HEK293 (cell line): Measurements from ENCODE around the gene ANXA2.
A peak's percentile ranks its signal among the peaks of the same experiment; 100 is the strongest.

Source experiments
- CTCF ChIA-PET: fragments of 350-600 bp; formaldehyde crosslinking; extraction: SDS; loops from one replicate; lab custom pipeline; 2021; ENCODE audit warnings: antibody characterized with exemption; lab: Yijun Ruan, JAX
- POLR2A ChIA-PET: fragments of 300-600 bp; formaldehyde crosslinking; extraction: SDS; loops from one replicate; lab custom pipeline; 2020; ENCODE audit warnings: antibody characterized with exemption, inconsistent platforms; lab: Yijun Ruan, JAX
- H3K27ac ChIP-seq: fragments of 200-500 bp; sonication (Bioruptor generic); 2 replicates; pipeline ENCODE4 v1.5.1; 2014; ENCODE audit warnings: low read depth, low read length, control low read depth, inconsistent platforms; ENCODE audit errors: extremely low read depth
- H3K36me3 ChIP-seq, 2 experiments: fragments of 200-500 bp in 1 of 2; sonication (Bioruptor generic) in 1 of 2; 1 replicate in 1 of 2; 2 replicates in 1 of 2; pipeline ENCODE4 v1.5.1; 2014 to 2017; ENCODE audit warnings: inconsistent platforms in 2 of 2, low read length in 2 of 2; ENCODE audit not compliant: control insufficient read depth in 2 of 2, insufficient read depth in 1 of 2
- H3K4me1 ChIP-seq: fragments of 200-500 bp; sonication (Bioruptor generic); 2 replicates; pipeline ENCODE4 v1.5.1; 2014; ENCODE audit warnings: mild to moderate bottlenecking, low read length, inconsistent platforms; ENCODE audit not compliant: control insufficient read depth, insufficient read depth
- H3K4me3 ChIP-seq: 2 replicates; pipeline ENCODE4 v1.5.1; 2011; ENCODE audit warnings: low read depth, mild to moderate bottlenecking, control low read depth, low read length, moderate library complexity
- H3K9me3 ChIP-seq: fragments of 200-500 bp; sonication (Bioruptor generic); 2 replicates; pipeline ENCODE4 v1.5.1; 2014; ENCODE audit warnings: low read depth, low read length, inconsistent platforms; ENCODE audit not compliant: control insufficient read depth, insufficient read depth
- CTCF ChIP-seq: fragments of 450-650 bp; formaldehyde crosslinking; IDR thresholded peaks from 2 replicates; pipeline ENCODE4 v1.5.1; 2016; ENCODE audit warnings: missing biosample characterization, missing genetic modification characterization
- HIC1 ChIP-seq: fragments of 450-650 bp; formaldehyde crosslinking; IDR thresholded peaks from 2 replicates; pipeline ENCODE4 v1.5.1; 2016; ENCODE audit warnings: missing biosample characterization, missing genetic modification characterization
- KLF1 ChIP-seq: fragments of 450-650 bp; formaldehyde crosslinking; IDR thresholded peaks from 2 replicates; pipeline ENCODE4 v1.5.1; 2016; ENCODE audit warnings: missing biosample characterization, missing genetic modification characterization
- KLF16 ChIP-seq: fragments of 450-650 bp; formaldehyde crosslinking; IDR thresholded peaks from 2 replicates; pipeline ENCODE4 v1.5.1; 2017; ENCODE audit warnings: missing biosample characterization, missing genetic modification characterization
- KLF8 ChIP-seq: fragments of 450-650 bp; formaldehyde crosslinking; IDR thresholded peaks from 2 replicates; pipeline ENCODE4 v1.5.1; 2016; ENCODE audit warnings: missing biosample characterization, missing genetic modification characterization
- PATZ1 ChIP-seq: fragments of 450-650 bp; formaldehyde crosslinking; IDR thresholded peaks from 2 replicates; pipeline ENCODE4 v1.5.1; 2016; ENCODE audit warnings: missing biosample characterization, missing genetic modification characterization
- PRDM10 ChIP-seq: fragments of 450-650 bp; formaldehyde crosslinking; IDR thresholded peaks from 2 replicates; pipeline ENCODE4 v1.5.1; 2016; ENCODE audit warnings: missing biosample characterization, missing genetic modification characterization
- SP7 ChIP-seq: fragments of 450-650 bp; formaldehyde crosslinking; IDR thresholded peaks from 2 replicates; pipeline ENCODE4 v1.5.1; 2016; ENCODE audit warnings: missing biosample characterization, missing genetic modification characterization
- YY1 ChIP-seq: fragments of 450-650 bp; formaldehyde crosslinking; IDR thresholded peaks from 2 replicates; pipeline ENCODE4 v1.5.1; 2018; ENCODE audit warnings: missing biosample characterization, missing genetic modification characterization
- ZBTB48 ChIP-seq: fragments of 450-650 bp; formaldehyde crosslinking; IDR thresholded peaks from 2 replicates; pipeline ENCODE4 v1.5.1; 2016; ENCODE audit warnings: missing biosample characterization, missing genetic modification characterization
- ZBTB8A ChIP-seq: fragments of 450-650 bp; formaldehyde crosslinking; IDR thresholded peaks from 2 replicates; pipeline ENCODE4 v1.5.1; 2016; ENCODE audit warnings: missing biosample characterization, missing genetic modification characterization
- ZFHX2 ChIP-seq: fragments of 450-650 bp; formaldehyde crosslinking; conservative IDR thresholded peaks from 2 replicates; pipeline ENCODE4 v1.5.1; 2016; ENCODE audit warnings: missing biosample characterization, missing genetic modification characterization
- ZIC2 ChIP-seq: fragments of 450-650 bp; formaldehyde crosslinking; IDR thresholded peaks from 2 replicates; pipeline ENCODE4 v1.5.1; 2016; ENCODE audit warnings: missing biosample characterization, missing genetic modification characterization
- ZNF114 ChIP-seq: fragments of 450-650 bp; formaldehyde crosslinking; IDR thresholded peaks from 2 replicates; pipeline ENCODE4 v1.5.0; 2017; ENCODE audit warnings: missing biosample characterization, missing genetic modification characterization
- ZNF302 ChIP-seq: fragments of 450-650 bp; formaldehyde crosslinking; IDR thresholded peaks from 2 replicates; pipeline ENCODE4 v1.5.1; 2016; ENCODE audit warnings: missing biosample characterization, missing genetic modification characterization, low read depth
- ZNF394 ChIP-seq: fragments of 450-650 bp; formaldehyde crosslinking; IDR thresholded peaks from 2 replicates; pipeline ENCODE4 v1.5.1; 2016; ENCODE audit warnings: missing biosample characterization, missing genetic modification characterization, mild to moderate bottlenecking, moderate library complexity, borderline replicate concordance
- ZNF398 ChIP-seq: fragments of 450-650 bp; formaldehyde crosslinking; IDR thresholded peaks from 2 replicates; pipeline ENCODE4 v1.5.1; 2017; ENCODE audit warnings: missing biosample characterization, missing genetic modification characterization
- ZNF555 ChIP-seq: fragments of 450-650 bp; formaldehyde crosslinking; conservative IDR thresholded peaks from 2 replicates; pipeline ENCODE4 v1.5.1; 2017; ENCODE audit warnings: missing biosample characterization, mild to moderate bottlenecking, missing genetic modification characterization, inconsistent platforms
- ZNF600 ChIP-seq: fragments of 450-650 bp; formaldehyde crosslinking; IDR thresholded peaks from 2 replicates; pipeline ENCODE4 v1.5.1; 2016; ENCODE audit warnings: missing biosample characterization, missing genetic modification characterization
- ZNF629 ChIP-seq: fragments of 450-650 bp; formaldehyde crosslinking; IDR thresholded peaks from 2 replicates; pipeline ENCODE4 v1.5.1; 2017; ENCODE audit warnings: missing biosample characterization, missing genetic modification characterization
- ZNF692 ChIP-seq: fragments of 450-650 bp; formaldehyde crosslinking; IDR thresholded peaks from 2 replicates; pipeline ENCODE4 v1.5.1; 2016; ENCODE audit warnings: missing biosample characterization, missing genetic modification characterization
- ZNF76 ChIP-seq: fragments of 450-650 bp; formaldehyde crosslinking; IDR thresholded peaks from 2 replicates; pipeline ENCODE4; 2016; ENCODE audit warnings: low read depth, missing biosample characterization, missing genetic modification characterization, borderline replicate concordance
- ZXDB ChIP-seq: fragments of 450-650 bp; formaldehyde crosslinking; IDR thresholded peaks from 2 replicates; pipeline ENCODE4 v1.5.1; 2016; ENCODE audit warnings: missing biosample characterization, missing genetic modification characterization

ANXA2 gene

GRCh38 chr15:60396958-60397771 lies 621 bp downstream of the ANXA2 start:
- ChIA-PET CTCF (interaction anchor here (0.7 to 1.1 kb wide), 2 partner anchors 14 to 37 kb away, joined by 3 to 4 read pairs; no protein-coding TSS in a partner anchor), POLR2A (interaction anchor here (1.1 to 1.4 kb wide), 4 partner anchors 23 to 47 kb away, joined by 5 to 11 read pairs (median 6); no protein-coding TSS in a partner anchor)
- H3K9me3 ChIP-seq: no peaks in the 10 kb centered on the region
- peaks cover 25% of the 10 kb centered on the region for H3K4me1 ChIP-seq
- peak overlapping the region; percentile 79 for H3K27ac ChIP-seq
- peaks cover 0 to 26% of the 10 kb centered on the region in 2 experiments; a peak in 2 of 3 replicates for H3K36me3 ChIP-seq
- H3K4me3 ChIP-seq: peak overlapping the region; percentile 88
- TF ChIP-seq ZBTB48 (tag by site-specific recombination) (peak; percentile 50; the same call in 1 of the 2 replicates), ZNF555 (tag by site-specific recombination) (no peak), SP7 (tag by site-specific recombination) (no peak), KLF8 (tag by site-specific recombination) (peak; percentile 53; the same call in 1 of the 2 replicates), ZNF302 (tag by site-specific recombination) (no peak), ZBTB8A (peak; percentile 41; the same call in 1 of the 2 replicates), PRDM10 (tag by site-specific recombination) (peak; percentile 96), HIC1 (0 out of 2 replicates have a peak, but pooled peaks have one; percentile 18), ZNF398 (tag by site-specific recombination) (peak; percentile 91), ZNF629 (tag by site-specific recombination) (peak; percentile 22; the same call in 1 of the 2 replicates), ZNF692 (peak; percentile 94), ZNF394 (tag by site-specific recombination) (peak; percentile 26; the same call in 1 of the 2 replicates), PATZ1 (tag by site-specific recombination) (peak; percentile 76), ZFHX2 (tag by site-specific recombination) (0 out of 2 replicates have a peak, but pooled peaks have one; percentile 16), ZNF114 (tag by site-specific recombination) (no peak), ZNF76 (tag by site-specific recombination) (peak; percentile 51; the same call in 1 of the 2 replicates), KLF1 (tag by site-specific recombination) (peak; percentile 42), KLF16 (tag by site-specific recombination) (peak; percentile 51), CTCF (tag by site-specific recombination) (no peak), ZNF600 (tag by site-specific recombination) (no peak), YY1 (tag by site-specific recombination) (peak; percentile 48; the same call in 1 of the 2 replicates), ZXDB (0 out of 2 replicates have a peak, but pooled peaks have one; percentile 21), ZIC2 (tag by site-specific recombination) (peak; percentile 73)
